ENCODE results near the gene CPSF3. TPM values are rescaled to one million over a fixed set of nuclear protein-coding genes. Genes with fewer than 3 reads are reported as not detected.
"Not testable (repeated sequence)": the region's sequence is repeated elsewhere in the genome, so short reads cannot be mapped to it uniquely, and the experiment has no call there.

Gene CPSF3
- total RNA-seq, 1 experiment from 2014 or later = 31.1 TPM

DNA sequence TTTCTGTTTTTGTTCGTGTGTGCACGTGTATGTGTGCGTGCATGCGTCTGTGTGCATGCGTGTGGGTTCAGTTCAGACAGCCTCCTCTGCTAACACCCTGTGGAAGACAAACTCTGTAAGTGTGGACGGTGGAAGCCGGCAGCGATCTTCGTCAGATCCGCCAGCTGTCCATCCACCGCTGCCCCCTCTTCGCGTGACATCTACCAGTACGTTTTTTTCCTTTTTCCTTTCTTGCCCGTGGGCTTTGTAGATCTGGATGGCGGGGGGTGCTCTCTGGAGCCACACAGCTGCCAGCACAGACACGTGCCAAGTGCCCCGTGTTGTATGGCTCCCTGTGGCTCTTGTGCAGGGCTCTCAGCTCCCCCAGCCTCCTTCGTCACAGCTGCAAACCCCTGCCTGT, 32.5 kb upstream of the CPSF3 start:
- Histone ChIP-seq H3K9me3 (no peaks in the 10 kb centered on the region), H3K36me3 (peaks cover 47% of the 10 kb centered on the region), H3K27me3 (no peaks in the 10 kb centered on the region), H3K4me3 (no peak overlapping the region)
- DNase-seq = no peak

- no peak for DNase-seq
- H3K9me3 ChIP-seq = no peaks in the 10 kb centered on the region
- H3K36me3 ChIP-seq = peaks cover 53% of the 10 kb centered on the region
- no peaks in the 10 kb centered on the region for H3K27me3 ChIP-seq
- H3K4me3 ChIP-seq = no peak overlapping the region
These were observed 31.3 kb upstream of the CPSF3 start for GRCh38 chr2:9391961-9392720.

- Histone ChIP-seq H3K4me3 (no peak overlapping the region), H3K9me3 (no peaks in the 10 kb centered on the region), H3K36me3 (peaks cover 45% of the 10 kb centered on the region), H3K27me3 (no peaks in the 10 kb centered on the region)
- DNase-seq = no peak
These were observed 30.3 kb upstream of the CPSF3 start for GRCh38 chr2:9392898-9393765.

GRCh38 chr2:9394816-9395215, 28.6 kb upstream of the CPSF3 start:
- Histone ChIP-seq H3K4me3 (no peak overlapping the region), H3K27me3 (no peaks in the 10 kb centered on the region), H3K36me3 (peaks cover 41% of the 10 kb centered on the region), H3K9me3 (no peaks in the 10 kb centered on the region)
- no peak for DNase-seq

DNA sequence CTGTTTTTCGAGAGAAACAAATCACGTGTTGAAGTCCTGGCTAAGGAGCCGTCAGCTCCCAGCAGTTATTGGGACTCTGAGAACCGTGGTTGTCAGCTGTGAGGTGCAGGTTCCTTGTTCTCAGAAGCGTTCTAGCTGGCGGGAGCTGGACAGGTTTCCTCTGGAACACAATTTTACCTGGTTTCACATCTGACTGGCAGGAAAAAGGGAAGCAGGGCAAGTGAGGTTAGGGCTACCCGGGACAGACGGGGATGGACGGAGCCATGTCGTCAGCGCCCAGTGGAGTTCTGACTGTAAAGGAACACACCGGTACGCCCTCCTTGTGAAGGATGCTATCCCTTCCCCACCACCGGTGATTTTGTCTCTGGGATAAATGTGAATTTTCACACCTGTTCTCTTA, 26.3 kb upstream of the CPSF3 start:
- H3K36me3 ChIP-seq = peaks cover 45% of the 10 kb centered on the region
- no peak overlapping the region for H3K4me3 ChIP-seq
- no peak for DNase-seq
- no peaks in the 10 kb centered on the region for H3K27me3 ChIP-seq
- no peaks in the 10 kb centered on the region for H3K9me3 ChIP-seq

- not testable (repeated sequence) for H3K27me3 ChIP-seq, H3K9me3 ChIP-seq, DNase-seq, H3K4me3 ChIP-seq
- peaks cover 53% of the 10 kb centered on the region for H3K36me3 ChIP-seq
These were observed 25.2 kb upstream of the CPSF3 start for GRCh38 chr2:9398251-9398650.

- H3K9me3 ChIP-seq = no peaks in the 10 kb centered on the region
- no peak overlapping the region for H3K4me3 ChIP-seq
- no peak for DNase-seq
- no peaks in the 10 kb centered on the region for H3K27me3 ChIP-seq
- H3K36me3 ChIP-seq = peaks cover 58% of the 10 kb centered on the region
These were observed 24.3 kb upstream of the CPSF3 start for GRCh38 chr2:9398881-9399780.

DNA sequence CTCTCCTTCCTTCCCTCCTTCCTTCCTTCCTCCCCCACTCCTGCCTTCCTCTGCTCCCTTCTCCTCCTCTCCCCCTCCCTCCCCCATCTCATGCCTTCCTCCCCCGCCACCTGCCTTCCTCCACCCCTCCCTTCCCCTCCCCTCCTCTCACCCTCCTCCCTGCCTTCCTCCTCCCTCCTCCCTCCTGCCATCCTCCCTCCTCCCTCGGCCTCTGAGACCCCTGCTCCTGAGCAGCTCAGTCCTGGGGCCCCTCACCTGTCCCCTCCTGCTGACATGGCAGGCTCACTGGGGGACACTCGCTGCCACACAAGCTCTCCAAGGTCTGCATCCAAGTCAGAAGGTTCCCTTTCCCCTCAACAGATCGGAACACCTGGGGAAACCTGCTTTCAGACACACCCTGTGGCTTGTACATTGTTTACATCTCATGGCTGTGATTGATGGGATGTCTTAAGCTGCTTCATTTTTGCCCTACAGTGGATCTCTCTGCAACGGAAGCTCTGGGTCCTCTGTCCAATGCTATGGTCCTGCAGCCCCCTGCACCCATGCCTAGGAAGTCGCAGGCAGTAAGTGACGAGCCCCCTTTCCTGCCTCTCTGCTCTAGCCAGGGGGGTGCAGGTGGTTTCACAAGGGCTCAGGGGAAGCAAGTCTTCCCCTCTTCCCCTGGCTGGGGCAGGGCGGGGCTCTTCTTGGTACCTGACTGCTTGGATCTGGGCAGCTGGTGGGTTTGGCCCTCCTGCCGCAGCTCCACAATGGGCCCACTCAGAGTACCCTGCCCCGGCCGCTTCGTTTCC, 23.0 kb upstream of the CPSF3 start:
- Histone ChIP-seq H3K27me3 (no peaks in the 10 kb centered on the region), H3K36me3 (peaks cover 55% of the 10 kb centered on the region), H3K9me3 (no peaks in the 10 kb centered on the region), H3K4me3 (no peak overlapping the region)
- no peak for DNase-seq

DNA sequence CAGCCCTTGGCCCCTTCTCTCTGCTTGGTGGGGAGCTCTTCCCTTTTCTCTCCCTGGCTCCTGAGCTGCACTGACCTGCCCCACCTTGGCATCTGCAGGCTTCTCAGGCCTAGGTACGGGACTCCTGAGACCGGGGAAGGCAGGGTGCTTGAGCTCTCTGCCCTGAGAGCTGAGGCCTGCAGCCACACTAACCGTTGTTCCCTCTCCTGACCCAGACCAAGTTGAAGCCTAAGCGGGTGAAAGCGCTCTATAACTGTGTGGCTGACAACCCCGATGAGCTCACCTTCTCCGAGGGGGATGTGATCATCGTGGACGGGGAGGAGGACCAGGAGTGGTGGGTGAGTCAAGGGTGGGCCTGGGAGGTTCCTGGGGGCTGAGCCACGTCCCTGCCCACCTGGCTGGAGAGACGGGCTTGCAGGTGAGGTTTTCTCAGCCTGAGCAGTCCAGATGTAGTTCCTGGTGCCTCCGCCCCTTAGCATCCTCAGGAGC, 22.4 kb upstream of the CPSF3 start:
- peaks cover 51% of the 10 kb centered on the region for H3K36me3 ChIP-seq
- no peaks in the 10 kb centered on the region for H3K9me3 ChIP-seq
- no peaks in the 10 kb centered on the region for H3K27me3 ChIP-seq
- DNase-seq = no peak
- no peak overlapping the region for H3K4me3 ChIP-seq

- Histone ChIP-seq H3K9me3 (no peaks in the 10 kb centered on the region), H3K27me3 (no peaks in the 10 kb centered on the region), H3K4me3 (no peak overlapping the region), H3K36me3 (peaks cover 47% of the 10 kb centered on the region)
- DNase-seq = no peak
These were observed 21.6 kb upstream of the CPSF3 start for GRCh38 chr2:9401646-9402371.

- DNase-seq = no peak
- peaks cover 61% of the 10 kb centered on the region for H3K36me3 ChIP-seq
These were observed 19.5 kb upstream of the CPSF3 start for GRCh38 chr2:9403924-9404323.

DNA sequence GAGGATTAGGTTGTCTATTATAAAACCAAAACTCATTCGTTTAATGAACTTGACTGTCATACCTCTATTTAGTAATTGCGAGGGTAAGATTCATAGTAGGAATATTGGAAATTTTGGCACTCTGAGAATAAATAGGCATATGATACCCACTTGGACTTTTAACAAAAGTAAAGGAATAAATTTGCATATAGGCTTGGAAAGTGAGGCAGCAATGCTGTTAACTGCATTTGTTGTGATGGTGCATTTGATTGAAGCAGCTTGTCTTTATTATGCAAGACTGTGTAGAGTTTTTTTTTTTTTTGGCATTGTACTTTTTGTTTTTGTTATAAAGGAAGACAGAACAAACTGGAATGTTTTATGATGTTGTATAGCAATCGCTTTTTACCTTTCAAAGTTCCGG, 19.0 kb upstream of the CPSF3 start:
- Histone ChIP-seq H3K4me3 (no peak overlapping the region), H3K36me3 (peaks cover 65% of the 10 kb centered on the region), H3K9me3 (no peaks in the 10 kb centered on the region), H3K27me3 (no peaks in the 10 kb centered on the region)
- DNase-seq = no peak

More at GRCh38 chr2:9403924-9404323, 19.5 kb upstream of the CPSF3 start:
- H3K9me3 ChIP-seq = no peaks in the 10 kb centered on the region
- no peak overlapping the region for H3K4me3 ChIP-seq
- no peaks in the 10 kb centered on the region for H3K27me3 ChIP-seq

DNA sequence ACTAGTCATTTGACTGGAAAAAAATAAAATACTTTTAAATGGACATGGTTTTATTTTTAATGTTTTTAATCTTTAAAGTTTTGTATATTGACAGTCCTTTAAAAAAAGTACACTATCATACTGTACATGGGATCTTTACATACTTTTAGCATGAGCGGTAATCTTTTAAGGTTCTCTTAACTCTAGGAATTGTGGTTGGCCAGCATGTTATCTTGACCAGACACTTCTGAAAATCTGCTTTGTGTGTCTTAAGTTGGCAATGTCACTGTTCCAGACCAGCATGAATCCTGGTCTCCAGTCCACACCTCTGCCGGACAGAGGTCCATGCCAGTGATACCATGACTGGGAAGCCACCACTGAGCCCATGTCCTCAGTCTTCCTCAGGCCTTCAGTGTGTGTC, 17.8 kb upstream of the CPSF3 start:
- H3K9me3 ChIP-seq = no peaks in the 10 kb centered on the region
- H3K36me3 ChIP-seq = peaks cover 71% of the 10 kb centered on the region
- no peak overlapping the region for H3K4me3 ChIP-seq
- H3K27me3 ChIP-seq = no peaks in the 10 kb centered on the region
- DNase-seq = no peak

- Histone ChIP-seq H3K27me3 (no peaks in the 10 kb centered on the region), H3K4me3 (no peak overlapping the region), H3K36me3 (peaks cover 69% of the 10 kb centered on the region), H3K9me3 (no peaks in the 10 kb centered on the region)
- no peak for DNase-seq
These were observed 16.7 kb upstream of the CPSF3 start for GRCh38 chr2:9406529-9407362.

DNA sequence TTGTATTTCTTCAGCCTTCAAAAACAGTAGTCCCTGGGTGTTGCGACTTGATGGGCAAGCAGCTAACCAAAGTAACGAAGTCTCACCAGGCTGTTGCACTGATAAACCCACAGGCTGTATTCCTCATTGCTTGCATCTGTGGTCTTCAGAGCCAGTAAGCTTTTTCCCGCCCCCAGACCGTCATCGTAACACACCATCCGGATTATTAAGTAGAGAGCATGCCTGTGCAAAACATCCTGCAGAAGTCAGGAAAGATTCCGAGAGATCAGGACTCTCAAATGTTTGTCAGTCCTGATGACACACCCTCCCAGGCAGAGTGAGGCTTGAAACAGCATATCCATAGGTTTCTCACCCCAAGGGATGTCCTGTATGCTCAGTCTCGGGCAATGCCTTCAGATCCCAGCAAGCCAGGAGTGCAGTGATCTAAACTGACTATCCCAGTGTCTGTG, 16.1 kb upstream of the CPSF3 start:
- no peaks in the 10 kb centered on the region for H3K27me3 ChIP-seq

More for the DNA sequence above, 16.1 kb upstream of the CPSF3 start:
- H3K9me3 ChIP-seq = no peaks in the 10 kb centered on the region
- no peak overlapping the region for H3K4me3 ChIP-seq
- peaks cover 67% of the 10 kb centered on the region for H3K36me3 ChIP-seq
- DNase-seq = no peak
